ENCODE data around the gene TEX2. TPM values are rescaled to one million over a fixed set of nuclear protein-coding genes. Genes with fewer than 3 reads are reported as not detected.

TEX2 gene
- total and polyA plus RNA-seq, 2 experiments from 2014 or later, result 26.9 to 37.0 TPM

- H3K27me3 ChIP-seq (replicated peaks; ENCODE audit: insufficient read depth), result no peaks in the 10 kb centered on the region
- H3K9ac ChIP-seq, result no peak overlapping the region
- H3K4me3 ChIP-seq, result no peak overlapping the region
- no peak for DNase-seq
- peaks cover 37% of the 10 kb centered on the region for H3K79me2 ChIP-seq (ENCODE audit: insufficient read depth)
- no peaks in the 10 kb centered on the region for H3K9me2 ChIP-seq (ENCODE audit: insufficient read depth)
- in situ Hi-C loops (cut with MboI), result no loop called here
- H2AFZ ChIP-seq, result no peak overlapping the region
- TF ChIP-seq EZH2phosphoT487 (IDR thresholded peaks at IDR 0.05; ENCODE audit: insufficient read depth, low read depth) (no peak), EZH2 (IDR thresholded peaks at IDR 0.05; ENCODE audit: insufficient read depth, poor library complexity, severe bottlenecking) (no peak)
- H3K4me2 ChIP-seq (ENCODE audit: unreplicated experiment), result no peak overlapping the region
- H3K9me3 ChIP-seq (ENCODE audit: low read depth), result no peaks in the 10 kb centered on the region
- H3K36me3 ChIP-seq (ENCODE audit: low read depth), result peaks cover 6% of the 10 kb centered on the region; the same call in 1 of the 2 replicates
- no peak overlapping the region for H3K27ac ChIP-seq
- WGBS, 2 experiments (ENCODE audit: low coverage in 1 of 2, low lambda C conversion rate in 2 of 2, missing lambda C conversion rate in 2 of 2), result 96 to 99% methylated on average over 9 of the region's 9 CpGs
- H3F3A ChIP-seq (ENCODE audit: insufficient read depth), result peaks cover 31% of the 10 kb centered on the region
- H3K4me1 ChIP-seq (ENCODE audit: insufficient read depth), result peaks cover 19% of the 10 kb centered on the region
- no peaks in the 10 kb centered on the region for H4K20me1 ChIP-seq (ENCODE audit: insufficient read depth)
Observed at GRCh38 chr17:64193561-64193960, 69.5 kb downstream of the TEX2 start.

- H3K79me2 ChIP-seq (ENCODE audit: insufficient read depth), result peaks cover 29% of the 10 kb centered on the region
- no peak overlapping the region for H3K4me2 ChIP-seq (ENCODE audit: unreplicated experiment)
- no peak overlapping the region for H3K4me3 ChIP-seq
- peaks cover 28% of the 10 kb centered on the region for H3F3A ChIP-seq (ENCODE audit: insufficient read depth)
- TF ChIP-seq EZH2 (IDR thresholded peaks at IDR 0.05; ENCODE audit: insufficient read depth, poor library complexity, severe bottlenecking) (no peak), EZH2phosphoT487 (IDR thresholded peaks at IDR 0.05; ENCODE audit: insufficient read depth, low read depth) (no peak)
- in situ Hi-C loops (cut with MboI), result no loop called here
- peaks cover 19% of the 10 kb centered on the region for H3K4me1 ChIP-seq (ENCODE audit: insufficient read depth)
- DNase-seq, result no peak
- H3K27ac ChIP-seq, result no peak overlapping the region
- no peak overlapping the region for H2AFZ ChIP-seq
- no peak overlapping the region for H3K9ac ChIP-seq
- no peaks in the 10 kb centered on the region for H4K20me1 ChIP-seq (ENCODE audit: insufficient read depth)
- no peaks in the 10 kb centered on the region for H3K9me2 ChIP-seq (ENCODE audit: insufficient read depth)
- H3K36me3 ChIP-seq (ENCODE audit: low read depth), result peaks cover 6% of the 10 kb centered on the region; the same call in 1 of the 2 replicates
- no peaks in the 10 kb centered on the region for H3K27me3 ChIP-seq (replicated peaks; ENCODE audit: insufficient read depth)
- H3K9me3 ChIP-seq (ENCODE audit: low read depth), result no peaks in the 10 kb centered on the region
- 69 to 71% methylated on average over 3 of the region's 3 CpGs for WGBS, 2 experiments (ENCODE audit: low coverage in 1 of 2, low lambda C conversion rate in 2 of 2, missing lambda C conversion rate in 2 of 2)
Observed at GRCh38 chr17:64192589-64192988, 70.5 kb downstream of the TEX2 start.

- no peaks in the 10 kb centered on the region for H3K9me2 ChIP-seq (ENCODE audit: insufficient read depth)
- TF ChIP-seq EZH2 (IDR thresholded peaks at IDR 0.05; ENCODE audit: insufficient read depth, poor library complexity, severe bottlenecking), result no peak
- no peak for TF ChIP-seq EZH2phosphoT487 (IDR thresholded peaks at IDR 0.05; ENCODE audit: insufficient read depth, low read depth)
- no peak overlapping the region for H2AFZ ChIP-seq
- peaks cover 4% of the 10 kb centered on the region; the same call in 1 of the 2 replicates for H3K4me1 ChIP-seq (ENCODE audit: insufficient read depth)
- no peak overlapping the region for H3K9ac ChIP-seq
- 0 out of 2 replicates have a peak, but pooled peaks cover 6% of the 10 kb centered on the region for H3K36me3 ChIP-seq (ENCODE audit: low read depth)
- no peaks in the 10 kb centered on the region for H4K20me1 ChIP-seq (ENCODE audit: insufficient read depth)
- peaks cover 7% of the 10 kb centered on the region for H3F3A ChIP-seq (ENCODE audit: insufficient read depth)
- H3K4me2 ChIP-seq (ENCODE audit: unreplicated experiment), result no peak overlapping the region
- no peak overlapping the region for H3K4me3 ChIP-seq
- no peak overlapping the region for H3K27ac ChIP-seq
- peaks cover 27% of the 10 kb centered on the region for H3K79me2 ChIP-seq (ENCODE audit: insufficient read depth)
- H3K9me3 ChIP-seq (ENCODE audit: low read depth), result no peaks in the 10 kb centered on the region
- DNase-seq, result no peak
- in situ Hi-C loops (cut with MboI), result no loop called here
- no peaks in the 10 kb centered on the region for H3K27me3 ChIP-seq (replicated peaks; ENCODE audit: insufficient read depth)
- whole genome bisulfite sequencing, 2 experiments (ENCODE audit: low coverage in 1 of 2, low lambda C conversion rate in 2 of 2, missing lambda C conversion rate in 2 of 2), result 60 to 66% methylated on average over 6 of the region's 6 CpGs
Observed at GRCh38 chr17:64190472-64190871, 72.6 kb downstream of the TEX2 start.

- Histone ChIP-seq H2AFZ (no peak overlapping the region), H3F3A (ENCODE audit: insufficient read depth) (peaks cover 18% of the 10 kb centered on the region), H3K4me2 (ENCODE audit: unreplicated experiment) (no peak overlapping the region), H3K27me3 (replicated peaks; ENCODE audit: insufficient read depth) (no peaks in the 10 kb centered on the region), H3K36me3 (ENCODE audit: low read depth) (0 out of 2 replicates have a peak, but pooled peaks cover 6% of the 10 kb centered on the region), H4K20me1 (ENCODE audit: insufficient read depth) (no peaks in the 10 kb centered on the region), H3K9me3 (ENCODE audit: low read depth) (no peaks in the 10 kb centered on the region), H3K9me2 (ENCODE audit: insufficient read depth) (no peaks in the 10 kb centered on the region), H3K9ac (no peak overlapping the region), H3K79me2 (ENCODE audit: insufficient read depth) (peaks cover 7% of the 10 kb centered on the region; the same call in 1 of the 2 replicates), H3K4me1 (ENCODE audit: insufficient read depth) (peaks cover 11% of the 10 kb centered on the region), H3K27ac (no peak overlapping the region), H3K4me3 (no peak overlapping the region)
- TF ChIP-seq EZH2phosphoT487 (IDR thresholded peaks at IDR 0.05; ENCODE audit: insufficient read depth, low read depth) (no peak), EZH2 (IDR thresholded peaks at IDR 0.05; ENCODE audit: insufficient read depth, poor library complexity, severe bottlenecking) (no peak)
- DNase-seq, result no peak
- WGBS, 2 experiments (ENCODE audit: low coverage in 1 of 2, low lambda C conversion rate in 2 of 2, missing lambda C conversion rate in 2 of 2), result 94 to 97% methylated on average over 15 of the region's 15 CpGs
- in situ Hi-C loops (cut with MboI), result no loop called here
Observed at GRCh38 chr17:64188088-64188487, 75.0 kb downstream of the TEX2 start.

Measured in GM23248 (cell line).